Prostate gland (tissue), 2 donors: ENCODE results near the gene TSPAN33. TPM values are rescaled to one million over a fixed set of nuclear protein-coding genes. Genes with fewer than 3 reads are reported as not detected.

Experiments used
- DNase-seq: peaks from one replicate; pipeline ENCODE4 v3.0.0-alpha.2; 2019; ENCODE audit warnings: low spot score
- H3K27ac ChIP-seq, 2 donors: fragments of 200-600 bp; sonication (generic); 2 replicates each; pipeline ENCODE4 v1.5.1; 2017 to 2019
- H3K27me3 ChIP-seq: fragments of 200-600 bp; sonication (generic); replicated peaks from 2 replicates; pipeline ENCODE4 v1.5.1; 2019; ENCODE audit not compliant: insufficient read depth
- H3K36me3 ChIP-seq, 2 donors: fragments of 200-600 bp; sonication (generic); 1 replicate in 1 of 2; 2 replicates in 1 of 2; pipeline versions ENCODE4 v1.5.1 to v1.8.1; 2017 to 2019
- H3K4me1 ChIP-seq: fragments of 200-600 bp; sonication (generic); replicated peaks from 2 replicates; pipeline ENCODE4 v1.5.1; 2019
- H3K4me3 ChIP-seq, 2 donors: fragments of 200-600 bp; sonication (generic); 2 replicates each; pipeline ENCODE4 v1.5.1; 2017 to 2019
- H3K9me3 ChIP-seq: fragments of 200-600 bp; sonication (generic); 2 replicates; pipeline ENCODE4 v1.5.1; 2017
- CTCF ChIP-seq, 4 experiments: fragments of 200-600 bp in 2 of 4; fragments of 450-650 bp in 2 of 4; sonication (generic) in 2 of 4; IDR thresholded peaks; 1 replicate in 3 of 4; 2 replicates in 1 of 4; pipeline ENCODE4 v1.5.1; 2016 to 2019; ENCODE audit warnings: antibody characterized with exemption in 4 of 4, mild to moderate bottlenecking in 2 of 4, moderate library complexity in 2 of 4
- POLR2A ChIP-seq: fragments of 450-650 bp; IDR thresholded peaks from one replicate; pipeline ENCODE4 v1.6.1; 2016; ENCODE audit warnings: antibody characterized with exemption, mild to moderate bottlenecking
- POLR2AphosphoS5 ChIP-seq: sonication (generic); formaldehyde crosslinking; IDR thresholded peaks from one replicate; pipeline ENCODE4 v1.6.1; 2017; ENCODE audit warnings: antibody characterized with exemption
- WGBS: methylation state at CpG from one replicate; pipeline ENCODE4 v1.1.5; 2018; 5-methylcytosine and 5-hydroxymethylcytosine counted together
- intact Hi-C: fragments of 100-400 bp; cut with DNase I; formaldehyde crosslinking; loops from one replicate; pipeline ENCODE4 v1.14.2; 2022
- total RNA-seq, 2 donors: library from RNA; depleted of rRNA; stranded (reverse); fragments of >200 nt; gene quantifications; one replicate each; pipeline ENCODE4 v1.1.0, GENCODE V29; 2016

Gene TSPAN33
- total RNA-seq, 2 donors from 2014 or later, result 8.4 to 47.7 TPM

DNA sequence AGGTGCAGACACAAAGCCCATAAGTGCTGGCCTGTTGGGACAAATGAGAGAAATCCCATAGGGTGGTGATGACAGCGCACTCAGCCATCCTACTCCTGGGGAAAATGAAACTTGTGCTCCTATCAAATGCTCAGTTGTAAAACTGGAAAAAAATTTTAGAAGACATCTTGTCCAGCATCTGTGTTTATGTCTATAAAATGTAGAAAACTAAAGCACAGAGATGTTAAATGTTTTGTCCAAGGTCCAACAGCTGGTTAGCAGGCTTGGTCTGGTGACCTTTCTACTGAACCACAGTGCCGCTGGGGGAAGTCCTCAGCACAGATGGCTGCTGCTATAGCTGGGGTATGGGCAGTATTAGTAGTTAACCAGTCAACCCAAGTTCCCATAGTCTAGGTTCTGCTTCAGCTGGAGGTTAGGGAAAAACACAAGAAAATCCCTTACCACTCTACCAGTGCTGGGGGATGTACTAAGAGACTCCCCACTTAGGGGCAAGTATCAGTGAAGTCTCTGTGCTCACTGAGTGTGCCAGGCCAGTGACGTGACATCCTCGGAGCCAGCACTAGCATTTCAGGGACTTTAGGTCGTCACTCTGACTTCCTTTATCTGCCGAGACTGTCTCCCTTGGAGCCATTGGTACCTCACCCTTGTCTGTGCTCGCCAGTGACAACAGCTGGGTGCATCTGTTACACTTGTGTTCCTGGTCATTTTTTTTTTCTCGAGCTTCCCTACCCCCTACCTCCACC lies 1.9 kb downstream of the TSPAN33 start:
- no peaks in the 10 kb centered on the region for H3K36me3 ChIP-seq
- intact Hi-C loops, result no loop called here
- no peak overlapping the region for H3K27ac ChIP-seq

GRCh38 chr7:129147731-129148130 lies 3.2 kb downstream of the TSPAN33 start:
- peaks cover 2% of the 10 kb centered on the region for H3K4me1 ChIP-seq
- intact Hi-C loops, result no loop called here
- TF ChIP-seq POLR2AphosphoS5 (no peak), CTCF (IDR thresholded peaks at IDR 0.05) (no peak), POLR2A (no peak)
- no peak for DNase-seq
- H3K36me3 ChIP-seq, result no peaks in the 10 kb centered on the region
- no peaks in the 10 kb centered on the region for H3K9me3 ChIP-seq
- no peak overlapping the region for H3K4me3 ChIP-seq
- H3K27me3 ChIP-seq, result no peaks in the 10 kb centered on the region
- H3K27ac ChIP-seq, result no peak overlapping the region
- 77% methylated on average over 3 of the region's 3 CpGs for WGBS

More for the DNA sequence above, 1.9 kb downstream of the TSPAN33 start:
- Histone ChIP-seq H3K4me1 (peaks cover 2% of the 10 kb centered on the region), H3K9me3 (no peaks in the 10 kb centered on the region), H3K4me3 (no peak overlapping the region), H3K27me3 (no peaks in the 10 kb centered on the region)
- DNase-seq, result no peak
- TF ChIP-seq POLR2A, result no peak
- TF ChIP-seq CTCF (IDR thresholded peaks at IDR 0.05), result no peak
- no peak for TF ChIP-seq POLR2AphosphoS5
- 77% methylated on average over 8 of the region's 8 CpGs for WGBS

GRCh38 chr7:129149511-129149910 lies 5.0 kb downstream of the TSPAN33 start:
- 76% methylated on average over 8 of the region's 8 CpGs for WGBS
- no peak for DNase-seq
- Histone ChIP-seq H3K36me3 (no peaks in the 10 kb centered on the region), H3K27me3 (no peaks in the 10 kb centered on the region), H3K4me1 (no peaks in the 10 kb centered on the region), H3K27ac (no peak overlapping the region), H3K4me3 (no peak overlapping the region), H3K9me3 (no peaks in the 10 kb centered on the region)
- TF ChIP-seq POLR2A, result no peak
- intact Hi-C loops, result no loop called here

- Histone ChIP-seq H3K4me1 (no peaks in the 10 kb centered on the region), H3K27me3 (no peaks in the 10 kb centered on the region), H3K9me3 (no peaks in the 10 kb centered on the region), H3K27ac (no peak overlapping the region), H3K4me3 (no peak overlapping the region), H3K36me3 (no peaks in the 10 kb centered on the region)
- intact Hi-C loops, result no loop called here
- 82% methylated on average over 8 of the region's 8 CpGs for WGBS
- no peak for DNase-seq
- TF ChIP-seq POLR2A (no peak), CTCF (IDR thresholded peaks at IDR 0.05) (no peak), POLR2AphosphoS5 (no peak)
Measured at GRCh38 chr7:129150199-129150996, 5.9 kb downstream of the TSPAN33 start.

DNA sequence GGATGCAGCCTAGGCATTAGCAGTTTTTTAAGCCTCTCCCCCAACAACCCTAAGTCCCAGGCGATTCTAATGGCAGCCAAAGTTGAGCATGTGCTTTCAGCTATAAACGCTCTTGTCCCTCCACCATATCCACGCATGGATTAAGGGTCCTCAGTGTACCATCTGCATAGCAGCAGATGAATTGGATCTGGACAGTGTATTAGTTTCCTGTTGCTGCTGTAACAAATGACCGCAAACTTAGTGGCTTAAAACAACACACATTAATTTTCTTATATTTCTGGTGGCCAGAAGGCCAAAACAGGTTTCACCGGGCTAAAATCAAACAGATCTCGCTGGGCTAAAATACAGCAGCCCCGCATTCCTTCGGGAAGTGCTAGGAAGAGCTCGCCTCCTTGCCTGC lies 13.1 kb downstream of the TSPAN33 start:
- Histone ChIP-seq H3K4me3 (no peak overlapping the region), H3K27me3 (no peaks in the 10 kb centered on the region), H3K27ac (no peak overlapping the region), H3K4me1 (no peaks in the 10 kb centered on the region), H3K36me3 (no peaks in the 10 kb centered on the region), H3K9me3 (no peaks in the 10 kb centered on the region)
- no peak for DNase-seq
- intact Hi-C loops, result no loop called here
- 94% methylated on average over 9 of the region's 9 CpGs for WGBS
- TF ChIP-seq POLR2A, result no peak
- TF ChIP-seq CTCF (IDR thresholded peaks at IDR 0.05), result no peak
- TF ChIP-seq POLR2AphosphoS5, result no peak
